HG02571 (cell line): ENCODE results near the gene NAPG.
A peak's percentile ranks its signal among the peaks of the same experiment; 100 is the strongest.
"Not testable (repeated sequence)": the region's sequence is repeated elsewhere in the genome, so short reads cannot be mapped to it uniquely, and the experiment has no call there.

Experiments
- ATAC-seq: cut with Tn5 transposase; IDR thresholded peaks from one replicate; pipeline ENCODE4 v1.9.1; 2021; ENCODE audit warnings: mild to moderate bottlenecking, moderate library complexity; ENCODE audit not compliant: unreplicated experiment

Gene NAPG

DNA sequence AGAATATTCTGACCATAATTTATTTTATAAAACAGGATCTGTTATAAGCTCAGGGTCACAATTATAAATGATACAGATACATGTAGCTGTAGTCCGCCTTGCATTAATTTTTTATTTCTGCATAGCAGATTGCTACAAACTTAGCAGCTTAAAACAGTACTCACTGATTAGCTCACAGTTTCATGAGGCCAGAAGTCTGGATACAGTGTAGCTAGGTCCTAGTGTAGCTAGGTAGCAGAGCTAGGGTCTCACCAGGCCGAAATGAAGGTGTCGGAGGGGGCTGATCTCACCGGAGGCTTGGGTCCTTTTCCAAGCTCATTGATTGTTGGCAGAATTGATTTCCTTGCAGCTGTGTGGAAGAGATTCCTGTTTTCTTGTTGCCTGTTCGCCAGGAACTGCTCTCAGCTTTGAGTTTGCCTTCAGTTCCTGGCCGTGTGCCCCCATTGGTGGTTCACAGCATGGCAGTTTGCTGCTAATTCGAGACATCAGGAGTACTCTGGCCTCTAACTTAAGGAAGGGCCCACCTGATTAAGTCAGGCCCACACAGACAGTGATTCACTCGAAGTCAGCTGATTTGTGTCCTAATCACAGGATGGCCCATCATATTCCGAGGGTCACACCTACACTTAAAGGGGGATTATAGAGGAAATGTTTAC, 18.4 kb downstream of the NAPG start:
- no peak for ATAC-seq

DNA sequence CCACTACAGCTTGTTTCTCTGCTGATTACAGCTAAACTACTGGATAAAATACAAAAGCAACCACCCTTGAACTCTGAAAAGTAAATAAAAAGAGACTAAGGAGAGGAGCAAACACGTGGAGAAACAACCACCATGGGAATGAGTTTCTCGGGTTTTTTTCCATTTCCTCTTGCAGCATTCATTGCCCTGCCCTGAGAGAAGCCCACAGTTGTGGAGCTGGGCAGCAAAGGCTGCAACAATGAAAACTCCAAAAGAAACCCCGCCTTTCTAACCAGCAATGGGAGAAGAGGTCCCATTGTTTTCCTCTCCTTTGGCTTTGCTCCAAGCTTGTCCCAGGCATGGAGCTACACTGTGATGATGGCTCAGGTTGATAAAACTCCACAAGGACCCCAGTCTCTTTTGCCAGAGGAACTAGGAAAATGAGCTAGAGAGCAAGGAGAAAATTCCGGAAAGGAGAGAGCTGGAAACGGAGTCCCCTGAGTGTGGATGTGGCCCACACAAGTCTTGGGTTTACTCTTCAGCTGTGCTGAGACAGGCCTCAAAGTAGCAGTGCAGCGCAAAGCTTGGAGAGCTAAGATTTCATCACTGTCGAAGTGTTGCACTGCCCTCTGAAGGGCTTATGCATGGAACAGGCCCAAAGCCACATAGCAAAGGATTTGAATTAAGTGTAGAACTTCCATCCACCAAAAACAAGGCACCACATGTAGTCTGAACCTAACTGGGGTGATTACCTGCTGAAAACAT, 20.9 kb downstream of the NAPG start:
- ATAC-seq: no peak

DNA sequence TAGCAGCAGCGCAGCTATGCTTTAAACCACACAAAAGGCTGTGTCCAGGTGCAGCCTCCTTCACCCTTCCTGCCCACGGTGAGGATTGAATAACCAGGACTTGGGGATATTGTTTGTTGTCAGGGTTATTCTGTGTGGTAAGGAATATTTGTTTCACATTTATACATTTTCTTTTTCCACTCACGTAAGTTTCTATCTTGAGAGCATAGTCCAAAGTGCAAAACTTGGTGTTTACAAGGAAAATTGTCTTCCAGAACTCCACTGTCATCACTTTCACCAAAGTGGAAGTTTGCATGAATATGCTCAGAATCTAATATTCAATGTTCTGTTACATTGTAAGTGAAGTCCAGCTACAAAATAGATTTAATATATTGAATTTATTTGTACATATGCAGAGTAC, 26.4 kb downstream of the NAPG start:
- no peak for ATAC-seq

DNA sequence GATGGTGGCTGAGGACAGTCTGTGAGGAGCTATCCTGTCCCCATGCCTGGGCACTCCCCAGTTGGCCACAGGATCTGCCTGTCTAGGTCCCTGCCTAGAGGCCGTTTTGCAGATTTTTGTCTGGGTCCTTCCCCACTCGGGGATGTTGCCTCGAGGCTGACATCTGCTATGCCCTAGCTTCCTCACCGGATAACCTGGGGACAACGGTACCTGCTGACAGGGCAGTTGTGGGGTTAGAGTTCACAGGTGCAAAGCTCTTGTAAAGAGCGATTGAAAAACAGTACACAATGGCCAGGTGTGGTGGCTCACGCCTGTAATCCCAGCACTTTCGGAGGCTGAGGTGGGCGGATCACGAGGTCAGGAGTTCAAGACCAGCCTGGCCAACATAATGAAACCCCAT, 30.4 kb downstream of the NAPG start:
- ATAC-seq: not testable (repeated sequence)

DNA sequence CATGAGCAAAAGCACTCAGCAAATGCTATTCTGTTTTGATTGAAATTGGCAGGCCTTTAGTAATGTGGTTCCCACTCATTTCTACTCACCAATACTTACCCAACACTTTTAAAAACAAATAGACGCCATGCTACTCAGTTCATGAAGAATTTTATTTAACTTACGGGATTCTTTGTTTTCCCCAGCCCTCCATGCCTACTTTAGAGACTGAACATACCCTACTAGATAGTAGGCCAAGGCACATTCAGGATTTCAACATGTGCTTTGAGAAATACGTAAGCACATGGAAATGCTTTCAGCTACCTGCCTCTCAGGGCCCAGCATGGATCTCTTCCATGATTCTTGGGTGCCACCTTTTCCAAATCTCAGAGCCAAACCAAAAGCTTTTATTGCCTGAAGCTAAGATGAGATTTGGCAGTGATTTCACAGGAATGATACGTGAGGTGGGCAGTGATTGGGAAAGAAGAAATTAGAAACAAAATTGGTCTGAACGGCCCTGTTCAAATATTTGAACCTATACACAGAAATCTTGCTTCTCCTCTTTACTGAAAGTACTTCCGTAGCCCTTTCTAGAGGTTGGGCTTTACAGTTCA, 31.4 kb downstream of the NAPG start:
- ATAC-seq: no peak

GRCh38 chr18:10558243-10558966, 32.6 kb downstream of the NAPG start:
- ATAC-seq: no peak

- no peak for ATAC-seq
Observed at GRCh38 chr18:10558967-10559298, 33.1 kb downstream of the NAPG start.

- peak; percentile 51 for ATAC-seq
Observed at GRCh38 chr18:10559553-10560451, 34.0 kb downstream of the NAPG start.

DNA sequence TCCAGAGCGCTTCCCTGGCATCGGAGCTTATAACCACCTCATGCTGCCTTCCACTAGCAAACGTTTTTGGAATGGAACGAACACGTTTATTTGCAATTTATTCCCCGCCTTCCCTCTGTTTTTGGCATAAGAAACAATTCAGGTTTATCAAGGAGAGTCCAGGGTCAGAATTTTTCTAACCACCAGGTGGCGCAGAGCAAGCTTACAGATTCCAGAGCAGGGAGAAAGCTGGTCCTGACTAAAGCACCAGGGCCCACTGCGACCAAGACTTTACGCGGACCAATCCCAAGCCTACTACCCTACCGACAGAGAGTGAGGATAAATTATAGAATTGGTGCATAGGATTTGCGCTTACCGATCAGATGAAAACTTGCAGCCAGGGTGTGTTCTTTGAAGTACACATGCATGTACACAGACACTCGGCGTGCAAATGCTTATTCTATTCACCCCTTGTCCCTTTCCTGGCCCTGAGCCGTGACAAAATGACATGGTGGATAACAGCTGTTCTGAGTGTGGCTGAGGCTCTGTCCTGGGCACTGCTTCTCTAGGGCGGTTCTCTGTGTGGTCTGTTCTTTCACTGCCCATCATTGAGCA, 34.7 kb downstream of the NAPG start:
- ATAC-seq: peak; percentile 66

GRCh38 chr18:10562773-10563160, 36.9 kb downstream of the NAPG start:
- ATAC-seq: no peak

DNA sequence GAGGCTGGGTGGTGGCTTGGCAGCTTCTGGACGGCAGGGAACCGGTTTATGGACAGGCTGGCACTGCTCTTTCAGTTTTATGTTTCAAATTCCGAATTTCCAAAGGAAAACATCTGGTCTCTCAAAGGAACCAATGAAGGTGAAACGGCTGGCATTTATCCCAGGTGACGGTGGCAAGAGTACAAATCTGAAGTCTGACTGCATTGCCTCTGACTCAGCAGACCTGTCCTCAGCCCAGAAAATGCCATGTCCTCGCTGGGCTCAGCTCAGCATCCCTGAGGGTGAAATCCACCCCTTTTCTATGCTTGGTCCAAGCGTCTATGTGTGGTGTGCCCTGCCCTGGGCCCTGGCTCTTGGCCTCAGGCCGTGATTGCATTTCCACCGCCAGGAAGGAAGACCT, 38.1 kb downstream of the NAPG start:
- no peak for ATAC-seq

DNA sequence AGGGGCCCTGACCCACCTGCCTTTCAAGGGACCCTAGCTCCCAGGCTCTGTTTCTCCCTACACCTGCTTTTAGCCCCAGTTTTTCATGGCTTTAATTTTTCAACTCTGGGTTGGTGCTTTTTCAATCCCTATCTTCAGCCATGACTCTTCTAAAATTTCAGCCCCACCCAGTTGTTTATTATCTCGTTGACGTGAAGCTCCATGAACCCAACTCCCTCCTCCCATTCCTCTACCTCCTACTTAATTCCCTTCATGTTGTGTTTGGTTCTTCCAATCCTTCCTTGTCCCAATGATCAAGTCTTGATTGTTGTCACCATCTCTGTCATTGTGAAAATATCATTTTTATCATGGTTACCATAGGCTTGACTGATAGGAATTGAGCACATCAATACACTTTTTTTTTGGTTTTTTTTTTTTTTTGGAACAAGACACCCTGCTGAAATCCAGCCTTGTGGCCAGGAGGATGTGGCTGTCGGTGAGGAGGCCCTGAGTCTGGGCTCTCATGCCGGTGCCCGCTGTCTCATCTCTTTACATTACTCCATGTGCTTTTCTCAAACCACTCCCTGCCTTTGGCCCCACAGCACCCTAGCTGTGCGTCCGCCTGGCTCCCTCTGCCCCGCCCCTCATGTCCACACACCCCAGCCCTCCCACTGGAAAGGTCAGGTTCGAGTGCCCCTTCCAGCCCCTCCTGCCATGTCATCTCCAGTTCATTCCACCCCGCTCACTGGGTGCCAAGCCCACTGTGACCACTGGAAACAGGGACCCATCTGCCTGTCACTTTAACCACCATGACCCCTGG, 39.3 kb downstream of the NAPG start:
- no peak for ATAC-seq

DNA sequence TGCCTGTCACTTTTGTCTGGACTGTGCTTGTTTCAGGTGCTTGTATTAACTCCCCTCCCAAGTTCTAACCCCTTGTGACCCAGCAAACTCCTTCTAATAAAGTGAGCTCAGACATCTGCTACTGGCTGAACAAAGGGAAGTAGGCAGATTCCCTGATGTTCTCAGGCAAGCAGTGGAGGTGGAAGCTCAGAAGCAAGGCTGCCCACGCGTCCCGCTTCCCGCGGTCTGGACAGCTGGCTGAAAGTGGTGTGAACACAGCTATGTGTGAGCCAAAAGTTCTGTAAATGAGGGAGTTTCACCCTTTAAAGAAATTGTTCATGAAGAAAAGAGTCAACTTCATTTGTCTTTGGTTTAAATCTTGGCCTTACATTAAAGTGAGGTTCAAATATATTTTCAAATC, 40.0 kb downstream of the NAPG start:
- no peak for ATAC-seq

GRCh38 chr18:10566390-10566789, 40.6 kb downstream of the NAPG start:
- no peak for ATAC-seq

GRCh38 chr18:10569941-10570340, 44.1 kb downstream of the NAPG start:
- ATAC-seq: not testable (repeated sequence)

GRCh38 chr18:10570622-10571021, 44.8 kb downstream of the NAPG start:
- ATAC-seq: no peak

DNA sequence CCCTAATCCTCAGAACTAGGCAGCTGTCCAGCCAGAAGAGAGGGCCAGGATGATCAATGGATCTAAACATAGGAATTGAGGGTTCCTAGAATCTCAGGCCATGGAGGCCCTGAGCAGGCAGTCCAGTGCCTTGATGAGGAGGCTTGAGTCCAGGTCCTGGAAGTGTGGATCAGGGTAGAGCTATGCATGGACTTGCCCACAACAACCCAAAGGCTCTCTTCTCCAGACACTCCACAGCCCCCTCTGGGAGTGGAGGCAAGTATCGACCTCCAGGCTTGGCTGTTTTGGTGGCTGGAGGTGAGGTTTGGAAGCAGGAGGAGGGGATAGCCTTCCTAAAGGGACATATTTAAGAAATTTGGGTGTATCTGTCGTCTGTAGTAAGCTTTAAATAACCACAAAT, 45.7 kb downstream of the NAPG start:
- ATAC-seq: no peak

- ATAC-seq: not testable (repeated sequence)
Observed at GRCh38 chr18:10573261-10573660, 47.4 kb downstream of the NAPG start.

DNA sequence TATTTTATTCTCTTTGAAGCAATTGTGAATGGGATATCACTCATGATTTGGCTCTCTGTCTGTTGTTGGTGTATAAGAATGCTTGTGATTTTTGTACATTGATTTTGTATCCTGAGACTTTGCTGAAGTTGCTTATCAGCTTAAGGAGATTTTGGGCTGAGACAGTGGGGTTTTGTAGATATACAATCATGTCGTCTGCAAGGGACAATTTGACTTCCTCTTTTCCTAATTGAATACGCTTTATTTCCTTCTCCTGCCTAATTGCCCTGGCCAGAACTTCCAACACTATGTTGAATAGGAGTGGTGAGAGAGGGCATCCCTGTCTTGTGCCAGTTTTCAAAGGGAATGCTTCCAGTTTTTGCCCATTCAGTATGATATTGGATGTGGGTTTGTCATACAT, 48.6 kb downstream of the NAPG start:
- ATAC-seq: not testable (repeated sequence)
